Activated B cell treated with CpG ODN at 0.5 μM for 24 hours (primary cell): ENCODE data around the gene DPP10. TPM values are rescaled to one million over a fixed set of nuclear protein-coding genes. Genes with fewer than 3 reads are reported as not detected.

Experiments used
- ATAC-seq: fragments of 200-7000 bp; cut with Tn5 transposase; one replicate; pipeline ENCODE4 v1.10.0; 2021; ENCODE audit warnings: low read depth, mild to moderate bottlenecking, moderate library complexity
- CTCF ChIA-PET: fragments of 350-600 bp; sonication (Branson Sonifier 250); formaldehyde crosslinking; loops from one replicate; lab custom pipeline; 2021; ENCODE audit warnings: antibody characterized with exemption; lab: Charles Lee
- POLR2A ChIA-PET: fragments of 350-600 bp; sonication (Branson Sonifier 250); formaldehyde crosslinking; loops from one replicate; lab custom pipeline; 2021; ENCODE audit warnings: antibody characterized with exemption; lab: Charles Lee
- DNase-seq: peaks from one replicate; pipeline ENCODE4 v3.0.0; 2022
- H3K27ac Mint-ChIP-seq: one replicate; pipeline ENCODE4 v1.8.0; 2020; ENCODE audit warnings: mixed read lengths
- H3K27me3 Mint-ChIP-seq: one replicate; pipeline ENCODE4 v1.8.0; 2021; ENCODE audit warnings: mixed read lengths
- H3K36me3 Mint-ChIP-seq: one replicate; pipeline ENCODE4 v1.8.0; 2021; ENCODE audit warnings: low read depth, mixed read lengths
- H3K4me1 Mint-ChIP-seq: one replicate; pipeline ENCODE4 v1.8.0; 2021; ENCODE audit warnings: mixed read lengths
- H3K4me3 Mint-ChIP-seq: one replicate; pipeline ENCODE4 v1.8.0; 2020; ENCODE audit warnings: mild to moderate bottlenecking, mixed read lengths
- H3K9me3 Mint-ChIP-seq: one replicate; pipeline ENCODE4 v1.8.0; 2020; ENCODE audit warnings: mixed read lengths
- intact Hi-C: fragments of 100-400 bp; cut with micrococcal nuclease; formaldehyde crosslinking; loops from one replicate; pipeline ENCODE4 v1.15.1; 2024
- total RNA-seq: library from RNA; stranded (reverse); gene quantifications from 2 replicates; pipeline ENCODE4 v1.2.3, GENCODE V29; 2022
- TF ChIP-seq, protein P1 (sequence below): fragments of 200-600 bp; IDR thresholded peaks from one replicate; pipeline ENCODE4 v1.8.0; 2022; ENCODE audit warnings: antibody characterized with exemption, mild to moderate bottlenecking

Gene DPP10
- total RNA-seq, 1 donor from 2014 or later, result not detected

DNA sequence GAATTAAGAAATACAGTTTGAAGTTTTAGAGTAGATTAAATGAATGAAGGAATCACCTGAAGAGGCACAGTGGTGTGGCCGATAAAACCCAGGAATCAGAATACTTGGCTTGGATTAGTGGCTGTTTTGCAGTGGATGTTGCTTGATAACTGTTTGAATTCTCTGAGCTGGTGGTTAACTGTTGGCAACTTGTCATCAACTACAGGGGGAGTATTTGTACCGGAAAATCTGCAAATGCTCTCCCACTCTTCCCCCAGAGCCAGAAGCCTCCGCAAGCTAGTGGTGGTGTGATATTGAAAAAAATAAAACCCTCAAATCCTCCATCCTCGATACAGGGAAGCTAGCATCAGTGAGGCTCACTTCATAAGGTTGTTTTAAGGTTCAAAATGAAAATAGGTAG, 326.7 kb downstream of the DPP10 start:
- ChIA-PET POLR2A (no interaction called here), CTCF (no interaction called here)
- DNase-seq (no peak), ATAC-seq (no peak)
- no peaks in the 10 kb centered on the region for H3K4me1 Mint-ChIP-seq
- no peak overlapping the region for H3K27ac Mint-ChIP-seq
- no peak overlapping the region for H3K4me3 Mint-ChIP-seq
- H3K9me3 Mint-ChIP-seq, result no peaks in the 10 kb centered on the region
- no peaks in the 10 kb centered on the region for H3K27me3 Mint-ChIP-seq
- TF ChIP-seq, protein P1, sequence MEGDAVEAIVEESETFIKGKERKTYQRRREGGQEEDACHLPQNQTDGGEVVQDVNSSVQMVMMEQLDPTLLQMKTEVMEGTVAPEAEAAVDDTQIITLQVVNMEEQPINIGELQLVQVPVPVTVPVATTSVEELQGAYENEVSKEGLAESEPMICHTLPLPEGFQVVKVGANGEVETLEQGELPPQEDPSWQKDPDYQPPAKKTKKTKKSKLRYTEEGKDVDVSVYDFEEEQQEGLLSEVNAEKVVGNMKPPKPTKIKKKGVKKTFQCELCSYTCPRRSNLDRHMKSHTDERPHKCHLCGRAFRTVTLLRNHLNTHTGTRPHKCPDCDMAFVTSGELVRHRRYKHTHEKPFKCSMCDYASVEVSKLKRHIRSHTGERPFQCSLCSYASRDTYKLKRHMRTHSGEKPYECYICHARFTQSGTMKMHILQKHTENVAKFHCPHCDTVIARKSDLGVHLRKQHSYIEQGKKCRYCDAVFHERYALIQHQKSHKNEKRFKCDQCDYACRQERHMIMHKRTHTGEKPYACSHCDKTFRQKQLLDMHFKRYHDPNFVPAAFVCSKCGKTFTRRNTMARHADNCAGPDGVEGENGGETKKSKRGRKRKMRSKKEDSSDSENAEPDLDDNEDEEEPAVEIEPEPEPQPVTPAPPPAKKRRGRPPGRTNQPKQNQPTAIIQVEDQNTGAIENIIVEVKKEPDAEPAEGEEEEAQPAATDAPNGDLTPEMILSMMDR, result no peak
- intact Hi-C loops, result no loop called here
- H3K36me3 Mint-ChIP-seq, result no peaks in the 10 kb centered on the region

DNA sequence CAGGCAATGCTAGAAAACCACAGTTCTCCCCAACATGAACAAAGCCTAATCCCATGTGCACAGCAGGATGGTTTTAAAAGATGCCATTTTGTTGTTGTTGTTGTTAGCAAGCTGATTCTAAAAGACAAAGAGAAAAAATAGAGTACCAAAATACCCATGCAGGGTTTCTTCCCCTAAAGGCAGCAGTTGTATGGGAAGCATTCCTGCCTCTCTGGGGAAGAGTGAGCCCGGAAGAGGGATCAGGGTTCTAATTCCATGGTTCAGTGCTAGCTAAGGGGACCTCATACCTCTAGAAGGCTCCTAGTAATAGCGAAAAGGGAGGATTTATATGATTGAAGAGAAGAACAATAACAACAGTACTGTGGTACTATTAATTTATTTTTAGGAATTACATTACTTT, 327.6 kb downstream of the DPP10 start:
- no peaks in the 10 kb centered on the region for H3K4me1 Mint-ChIP-seq
- intact Hi-C loops, result no loop called here
- no peak for ATAC-seq
- no peaks in the 10 kb centered on the region for H3K27me3 Mint-ChIP-seq
- H3K36me3 Mint-ChIP-seq, result no peaks in the 10 kb centered on the region
- POLR2A ChIA-PET, result no interaction called here
- H3K4me3 Mint-ChIP-seq, result no peak overlapping the region
- no peaks in the 10 kb centered on the region for H3K9me3 Mint-ChIP-seq
- TF ChIP-seq, protein P1, result no peak
- CTCF ChIA-PET, result no interaction called here
- no peak overlapping the region for H3K27ac Mint-ChIP-seq
- DNase-seq, result no peak

DNA sequence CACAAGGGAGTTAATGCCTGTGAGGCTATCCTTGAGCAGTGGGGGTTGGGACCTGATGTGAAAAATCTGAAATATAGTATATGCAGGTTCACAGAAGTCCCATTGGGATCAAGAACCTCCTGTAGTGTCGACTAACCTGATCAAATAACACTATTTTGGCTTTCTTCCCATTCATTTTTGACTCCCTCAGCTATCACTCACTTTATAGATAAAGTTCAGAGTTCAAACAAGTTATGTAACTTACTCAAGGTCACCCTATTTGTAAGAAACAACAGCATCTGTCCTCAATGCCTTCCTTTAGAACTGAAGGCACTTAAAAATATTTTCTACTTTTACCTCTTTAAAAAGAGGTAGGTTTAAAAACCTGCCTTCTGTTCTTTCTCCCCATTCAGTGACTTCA, 341.6 kb downstream of the DPP10 start:
- CTCF ChIA-PET, result no interaction called here
- no peaks in the 10 kb centered on the region for H3K4me1 Mint-ChIP-seq

DNA sequence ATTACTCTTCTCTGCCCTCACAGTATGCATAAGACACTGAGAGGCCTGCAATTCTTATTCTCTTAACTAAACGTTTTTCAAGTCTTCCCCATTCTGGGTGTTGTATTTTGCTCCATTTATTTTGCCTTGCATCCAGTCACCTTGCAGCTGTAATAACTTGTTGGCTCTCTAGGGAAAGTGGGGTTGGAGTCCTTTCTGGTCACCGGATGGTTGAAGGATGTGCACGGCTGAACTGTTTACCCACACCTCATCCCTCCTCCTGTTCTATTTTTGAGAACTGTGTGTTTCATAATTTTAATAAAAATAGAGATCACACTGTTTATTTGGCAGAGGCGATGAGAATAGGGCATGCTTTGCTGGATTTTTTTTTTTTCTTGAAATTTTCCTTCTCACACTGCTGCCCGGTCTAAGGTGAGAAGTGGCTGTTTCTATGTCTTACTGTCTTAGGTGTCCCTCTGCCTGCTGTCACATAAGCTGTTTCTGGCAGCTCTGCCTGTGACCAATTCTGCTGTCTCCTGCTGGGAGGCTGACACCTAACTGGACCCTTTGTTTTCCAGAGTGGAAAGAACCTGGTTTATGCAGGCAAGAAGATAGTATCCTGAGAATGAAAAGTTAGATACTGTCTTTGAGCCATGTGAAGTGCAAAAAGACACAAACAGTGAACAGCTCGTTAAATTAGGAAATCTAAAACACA, 342.6 kb downstream of the DPP10 start:
- no peaks in the 10 kb centered on the region for H3K4me1 Mint-ChIP-seq
- TF ChIP-seq, protein P1, result no peak
- no peaks in the 10 kb centered on the region for H3K27me3 Mint-ChIP-seq
- H3K27ac Mint-ChIP-seq, result no peak overlapping the region
- no peak for DNase-seq
- ATAC-seq, result no peak
- ChIA-PET CTCF (no interaction called here), POLR2A (no interaction called here)
- H3K36me3 Mint-ChIP-seq, result no peaks in the 10 kb centered on the region
- H3K9me3 Mint-ChIP-seq, result no peaks in the 10 kb centered on the region
- no peak overlapping the region for H3K4me3 Mint-ChIP-seq
- intact Hi-C loops, result no loop called here

More for the DNA sequence above, 341.6 kb downstream of the DPP10 start:
- no peaks in the 10 kb centered on the region for H3K9me3 Mint-ChIP-seq
- POLR2A ChIA-PET, result no interaction called here
- no peaks in the 10 kb centered on the region for H3K27me3 Mint-ChIP-seq
- no peak for ATAC-seq
- DNase-seq, result no peak
- no peak overlapping the region for H3K4me3 Mint-ChIP-seq
- TF ChIP-seq, protein P1, result no peak
- H3K27ac Mint-ChIP-seq, result no peak overlapping the region
- intact Hi-C loops, result no loop called here
- H3K36me3 Mint-ChIP-seq, result no peaks in the 10 kb centered on the region

DNA sequence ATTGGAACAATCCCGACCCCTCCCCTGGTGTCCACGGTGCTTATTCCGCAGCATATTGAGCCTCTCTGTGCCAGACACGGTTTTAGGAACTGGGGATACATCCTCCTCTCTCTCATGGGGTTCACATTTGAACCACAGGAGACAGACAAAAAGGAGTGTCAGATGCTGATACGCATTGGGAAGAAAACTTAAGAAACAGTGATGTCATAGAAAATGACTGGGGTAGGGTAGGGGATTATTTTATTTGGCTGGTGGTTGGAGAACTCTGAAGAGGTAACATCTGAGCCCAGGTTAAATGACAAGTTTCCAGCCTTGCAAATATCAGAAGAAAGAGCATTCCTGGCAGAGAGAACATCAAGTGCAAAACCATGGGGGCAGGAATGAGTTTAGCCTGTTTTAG, 344.5 kb downstream of the DPP10 start:
- DNase-seq, result no peak
- no peak overlapping the region for H3K4me3 Mint-ChIP-seq
- no peaks in the 10 kb centered on the region for H3K9me3 Mint-ChIP-seq
- no peaks in the 10 kb centered on the region for H3K4me1 Mint-ChIP-seq
- no peak for ATAC-seq
- no peaks in the 10 kb centered on the region for H3K27me3 Mint-ChIP-seq
- intact Hi-C loops, result no loop called here
- no peak overlapping the region for H3K27ac Mint-ChIP-seq
- H3K36me3 Mint-ChIP-seq, result no peaks in the 10 kb centered on the region
- ChIA-PET POLR2A (no interaction called here), CTCF (no interaction called here)
- TF ChIP-seq, protein P1, result no peak
